Measurements from ENCODE around the gene ITIH4. TPM values are rescaled to one million over a fixed set of nuclear protein-coding genes. Genes with fewer than 3 reads are reported as not detected.

The ITIH4 gene
- total RNA-seq, 2 experiments from 2014 or later = 35.8 to 40.4 TPM

GRCh38 chr3:52822363-52822762 lies 8.1 kb downstream of the ITIH4 start:
- H3K27me3 ChIP-seq (ENCODE audit: control insufficient read depth in 1 of 2, insufficient read depth in 2 of 2, low read length in 2 of 2) = no peaks in the 10 kb centered on the region
- ChIA-PET POLR2A (no interaction called here), CTCF (interaction anchor here (1.3 kb wide), 1 partner anchor 10 kb away, joined by 4 read pairs; no protein-coding TSS in a partner anchor)
- peaks cover 7% of the 10 kb centered on the region for H3K36me3 ChIP-seq (ENCODE audit: insufficient read depth, low read length)
- TF ChIP-seq CTCF (IDR thresholded peaks at IDR 0.05) = no peak
- DNase-seq (no peak), ATAC-seq (ENCODE audit: poor library complexity) (no peak)
- Mint-ChIP-seq H3K4me1 (ENCODE audit: low read depth) (no peaks in the 10 kb centered on the region), H3K9me3 (no peaks in the 10 kb centered on the region), H3K36me3 (ENCODE audit: low read depth) (peaks cover 14% of the 10 kb centered on the region), H3K4me3 (no peak overlapping the region), H3K27ac (no peak overlapping the region), H3K27me3 (no peaks in the 10 kb centered on the region)
- H3K27ac ChIP-seq (ENCODE audit: low read depth in 1 of 2, low read length in 2 of 2) = no peak overlapping the region
- intact Hi-C loops (cut with DNase I, micrococcal nuclease) = no loop called here
- H3K4me3 ChIP-seq (ENCODE audit: low read length) = no peak overlapping the region
- H3K9me3 ChIP-seq (ENCODE audit: control insufficient read depth in 1 of 2, insufficient read depth in 1 of 2, low read length in 2 of 2) = no peaks in the 10 kb centered on the region
- H3K4me1 ChIP-seq (ENCODE audit: insufficient read depth, low read length) = no peaks in the 10 kb centered on the region

- H3K27ac Mint-ChIP-seq = no peak overlapping the region
- no peaks in the 10 kb centered on the region for H3K27me3 Mint-ChIP-seq
- no peak overlapping the region for H3K27ac ChIP-seq (ENCODE audit: low read depth in 1 of 2, low read length in 2 of 2)
- no peak overlapping the region for H3K4me3 Mint-ChIP-seq
- peak in 5 of 14 experiments; percentile 5 to 41 (median 15) for DNase-seq
- ATAC-seq (ENCODE audit: poor library complexity) = peak; percentile 39
- ChIA-PET POLR2A (no interaction called here), CTCF (interaction anchor here (0.5 to 0.9 kb wide), 2 partner anchors 287 to 404 kb away, joined by 3 to 4 read pairs; no protein-coding TSS in a partner anchor)
- peak; percentile 28 for TF ChIP-seq CTCF (IDR thresholded peaks at IDR 0.05)
- no peaks in the 10 kb centered on the region for H3K4me1 ChIP-seq (ENCODE audit: insufficient read depth, low read length)
- intact Hi-C loops (cut with DNase I, micrococcal nuclease) = no loop called here
- no peaks in the 10 kb centered on the region for H3K27me3 ChIP-seq (ENCODE audit: control insufficient read depth in 1 of 2, insufficient read depth in 2 of 2, low read length in 2 of 2)
- no peaks in the 10 kb centered on the region for H3K4me1 Mint-ChIP-seq (ENCODE audit: low read depth)
- H3K36me3 Mint-ChIP-seq (ENCODE audit: low read depth) = peaks cover 14% of the 10 kb centered on the region
- no peaks in the 10 kb centered on the region for H3K9me3 ChIP-seq (ENCODE audit: control insufficient read depth in 1 of 2, insufficient read depth in 1 of 2, low read length in 2 of 2)
- no peak overlapping the region for H3K4me3 ChIP-seq (ENCODE audit: low read length)
- no peaks in the 10 kb centered on the region for H3K9me3 Mint-ChIP-seq
- peaks cover 7% of the 10 kb centered on the region for H3K36me3 ChIP-seq (ENCODE audit: insufficient read depth, low read length)
These were observed 9.7 kb downstream of the ITIH4 start for GRCh38 chr3:52820736-52821135.

GRCh38 chr3:52819936-52820335 lies 10.5 kb downstream of the ITIH4 start:
- Mint-ChIP-seq H3K36me3 (ENCODE audit: low read depth) (peaks cover 11% of the 10 kb centered on the region), H3K9me3 (no peaks in the 10 kb centered on the region), H3K4me3 (no peak overlapping the region), H3K4me1 (ENCODE audit: low read depth) (no peaks in the 10 kb centered on the region), H3K27me3 (no peaks in the 10 kb centered on the region), H3K27ac (no peak overlapping the region)
- ChIA-PET POLR2A (no interaction called here), CTCF (no interaction called here)
- H3K4me1 ChIP-seq (ENCODE audit: insufficient read depth, low read length) = no peaks in the 10 kb centered on the region
- no peak overlapping the region for H3K27ac ChIP-seq (ENCODE audit: low read depth in 1 of 2, low read length in 2 of 2)
- TF ChIP-seq CTCF (IDR thresholded peaks at IDR 0.05) = no peak
- no peak for ATAC-seq (ENCODE audit: poor library complexity)
- DNase-seq = no peak
- H3K27me3 ChIP-seq (ENCODE audit: control insufficient read depth in 1 of 2, insufficient read depth in 2 of 2, low read length in 2 of 2) = no peaks in the 10 kb centered on the region
- H3K9me3 ChIP-seq (ENCODE audit: control insufficient read depth in 1 of 2, insufficient read depth in 1 of 2, low read length in 2 of 2) = no peaks in the 10 kb centered on the region
- H3K36me3 ChIP-seq (ENCODE audit: insufficient read depth, low read length) = peaks cover 7% of the 10 kb centered on the region
- H3K4me3 ChIP-seq (ENCODE audit: low read length) = no peak overlapping the region
- intact Hi-C loops (cut with DNase I, micrococcal nuclease) = no loop called here

Data from CD4-positive, alpha-beta T cell (primary cell).